ENCODE results near the gene KRTAP5-8. TPM values are rescaled to one million over a fixed set of nuclear protein-coding genes. Genes with fewer than 3 reads are reported as not detected.

Gene KRTAP5-8
- polyA plus RNA-seq, 3 donors from 2014 or later, result not detected

DNA sequence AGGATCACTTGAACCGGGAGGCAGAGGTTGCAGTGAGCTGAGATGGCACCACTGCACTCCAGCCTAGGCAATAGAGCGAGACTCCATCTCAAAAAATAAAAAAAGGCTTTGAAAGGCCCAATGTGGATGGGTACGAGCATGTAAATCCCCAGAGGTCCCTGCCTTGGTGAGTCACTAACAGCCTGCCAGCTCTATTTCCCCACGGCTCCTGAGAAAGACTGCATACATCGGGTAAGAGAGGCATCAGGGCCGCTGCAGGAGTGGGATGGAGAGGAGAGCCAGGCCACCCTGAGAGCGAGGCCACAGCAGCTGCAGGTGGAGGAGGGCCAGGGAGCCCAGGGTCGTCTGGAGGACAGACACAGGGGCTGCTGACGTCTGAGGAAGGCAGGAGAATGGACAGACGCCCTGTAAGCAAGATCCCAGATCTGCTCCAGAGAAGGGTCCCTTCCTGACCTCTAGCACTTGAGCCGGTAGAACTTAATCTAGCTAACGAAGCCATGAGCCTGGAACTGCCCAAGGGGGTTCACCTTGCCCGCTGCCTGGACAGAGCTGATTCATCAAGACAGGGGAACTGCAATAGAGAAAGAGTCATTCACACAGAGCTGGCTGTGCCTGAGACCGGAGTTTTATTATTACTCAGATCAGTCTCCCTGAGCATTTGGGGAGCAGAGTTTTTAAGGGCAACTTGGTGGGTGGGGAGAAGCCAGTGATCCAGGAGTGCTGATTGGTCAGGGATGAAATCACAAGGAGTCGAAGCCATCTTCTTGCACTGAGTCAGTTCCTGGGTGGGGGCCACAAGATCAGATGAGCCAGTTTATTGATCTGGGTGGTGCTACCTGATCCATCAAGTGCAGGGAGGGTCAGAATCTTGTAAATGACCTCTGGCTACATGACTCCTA is 5.3 kb downstream of the KRTAP5-8 start:
- peaks cover 0 to 6% (median 2%) of the 10 kb centered on the region in 3 donors for H3K27me3 Mint-ChIP-seq (ENCODE audit: low read depth in 3 of 3)
- H3K4me1 Mint-ChIP-seq, result peaks cover 0 to 6% of the 10 kb centered on the region in 2 donors
- H3K27ac Mint-ChIP-seq, result no peak overlapping the region
- H3K36me3 Mint-ChIP-seq, result no peaks in the 10 kb centered on the region
- no peak overlapping the region for H3K4me3 Mint-ChIP-seq
- no peaks in the 10 kb centered on the region for H3K9me3 Mint-ChIP-seq
- DNase-seq, result no peak

DNA sequence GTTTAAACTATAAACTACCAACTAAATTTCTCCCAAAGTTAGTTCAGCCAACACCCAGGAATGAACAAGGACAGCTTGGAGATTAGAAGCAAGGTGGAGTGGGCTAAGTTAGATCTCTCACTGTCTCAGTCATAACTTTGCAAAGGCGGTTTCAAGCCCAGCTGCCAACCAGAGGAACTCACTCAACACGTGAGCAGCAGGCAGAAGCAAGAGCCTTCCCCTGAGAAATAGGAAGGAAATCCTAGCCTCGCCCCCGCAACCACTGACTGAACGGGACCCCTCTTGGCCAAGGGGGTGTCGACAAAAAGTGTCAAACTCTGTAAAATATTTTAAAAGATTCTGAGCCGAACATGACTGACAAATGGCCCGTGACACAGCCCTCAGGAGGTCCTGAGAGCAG is 6.0 kb downstream of the KRTAP5-8 start:
- H3K9me3 Mint-ChIP-seq, result no peaks in the 10 kb centered on the region
- H3K4me1 Mint-ChIP-seq, result peaks cover 0 to 6% of the 10 kb centered on the region in 2 donors
- peak overlapping the region in 1 of 6 donors; percentile 52 for H3K27ac Mint-ChIP-seq
- no peak overlapping the region for H3K4me3 Mint-ChIP-seq
- no peaks in the 10 kb centered on the region for H3K36me3 Mint-ChIP-seq
- no peak for DNase-seq
- peaks cover 0 to 8% (median 2%) of the 10 kb centered on the region in 3 donors for H3K27me3 Mint-ChIP-seq (ENCODE audit: low read depth in 3 of 3)

DNA sequence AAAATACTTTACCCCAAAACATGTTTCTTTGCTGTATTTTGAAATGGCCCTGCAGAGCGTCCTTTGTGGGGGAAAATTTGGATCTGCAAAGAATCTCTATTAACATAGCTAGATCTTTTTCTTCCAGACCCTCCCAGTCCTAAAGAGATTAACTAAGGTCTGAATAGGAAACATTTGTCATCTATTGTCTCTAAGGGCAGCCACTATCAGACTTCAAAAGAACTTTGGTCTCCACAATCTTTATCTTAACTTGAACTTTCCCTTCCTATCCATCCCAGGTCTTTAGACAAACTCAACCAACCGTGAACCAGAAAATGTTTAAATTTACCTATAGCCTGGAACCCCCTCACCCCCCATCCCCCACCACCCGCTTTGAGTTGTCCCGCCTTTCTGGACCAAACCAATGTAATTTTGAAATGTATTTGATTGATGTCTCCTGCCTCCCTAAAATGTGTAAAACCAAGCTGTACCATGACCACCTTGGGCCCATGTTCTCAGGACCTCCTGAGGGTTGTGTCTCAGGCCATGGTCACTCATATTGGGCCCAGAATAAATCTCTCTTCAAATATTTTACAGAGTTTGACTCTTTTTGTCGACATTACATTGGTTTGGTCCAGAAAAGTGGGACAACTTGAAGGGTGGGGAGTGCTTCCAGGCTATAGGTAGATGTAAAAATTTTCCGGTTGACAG is 6.8 kb downstream of the KRTAP5-8 start:
- no peak for DNase-seq
- Mint-ChIP-seq H3K4me1 (peaks cover 0 to 6% of the 10 kb centered on the region in 2 donors), H3K9me3 (no peaks in the 10 kb centered on the region), H3K27ac (no peak overlapping the region), H3K27me3 (ENCODE audit: low read depth in 3 of 3) (peaks cover 0 to 9% (median 2%) of the 10 kb centered on the region in 3 donors), H3K4me3 (no peak overlapping the region), H3K36me3 (no peaks in the 10 kb centered on the region)

DNA sequence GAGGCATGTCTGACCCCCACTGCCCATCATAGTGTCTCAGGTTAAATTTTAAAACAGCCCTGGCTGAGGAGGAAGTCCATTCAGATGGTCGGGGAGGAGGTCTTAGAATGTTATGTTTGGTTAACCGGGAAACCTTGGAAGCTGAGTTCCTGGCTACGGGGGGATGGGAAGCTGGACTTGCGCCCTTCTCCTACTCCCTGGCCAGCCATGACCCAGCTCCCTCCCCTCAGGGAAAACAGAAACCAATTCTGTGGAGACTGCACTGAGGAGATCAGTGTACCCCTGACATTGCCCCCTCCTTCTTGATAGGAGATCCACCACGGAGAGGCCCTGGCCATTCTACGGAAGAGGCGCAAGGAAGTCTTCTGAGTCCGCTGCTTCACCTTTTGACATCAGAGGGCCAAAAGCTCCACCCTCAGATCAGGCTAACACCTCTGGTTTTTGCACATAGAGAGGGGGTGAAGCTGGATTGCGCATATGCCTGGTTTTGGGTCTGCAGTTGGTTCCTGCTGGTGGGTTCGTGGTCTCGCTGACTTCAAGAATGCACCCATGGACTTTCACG is 7.7 kb downstream of the KRTAP5-8 start:
- H3K4me1 Mint-ChIP-seq, result peaks cover 0 to 6% of the 10 kb centered on the region in 2 donors
- no peaks in the 10 kb centered on the region for H3K9me3 Mint-ChIP-seq
- no peak for DNase-seq
- no peak overlapping the region for H3K27ac Mint-ChIP-seq
- no peaks in the 10 kb centered on the region for H3K36me3 Mint-ChIP-seq
- H3K27me3 Mint-ChIP-seq (ENCODE audit: low read depth in 3 of 3), result peaks cover 0 to 12% (median 2%) of the 10 kb centered on the region in 3 donors
- H3K4me3 Mint-ChIP-seq, result no peak overlapping the region

DNA sequence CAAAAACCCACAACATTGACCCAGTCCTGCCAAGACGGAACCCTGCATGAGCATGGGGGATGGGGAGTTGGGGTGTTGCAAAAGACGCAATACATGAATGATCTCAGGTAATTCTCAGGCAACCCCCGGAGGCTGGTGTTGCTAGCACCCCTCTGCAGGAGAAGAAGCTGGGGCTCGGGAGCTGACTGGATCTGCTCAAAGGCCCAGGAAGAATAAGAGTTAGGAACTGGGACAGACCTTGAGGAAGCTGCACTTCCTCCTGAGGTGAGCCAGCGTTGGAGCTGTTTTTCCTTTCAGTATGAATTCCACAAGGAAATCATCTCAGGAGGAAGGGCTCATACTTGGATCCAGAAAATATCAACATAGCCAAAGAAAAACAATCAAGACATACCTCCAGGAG is 10.3 kb downstream of the KRTAP5-8 start, which contains the start of gene KRTAP5-9:
TSS of gene KRTAP5-9 (plus strand) at position 301 of the 400 bp plus-strand sequence. CDS start 238 bp downstream, outside the sequence.
- Mint-ChIP-seq H3K4me1 (peaks cover 0 to 6% of the 10 kb centered on the region in 2 donors), H3K27ac (no peak within 1 kb of the TSS), H3K4me3 (no peak within 1 kb of the TSS), H3K27me3 (ENCODE audit: low read depth in 3 of 3) (peaks cover 0 to 9% (median 0%) of the 10 kb centered on the region in 3 donors), H3K36me3 (no peaks in the 10 kb centered on the region), H3K9me3 (no peaks in the 10 kb centered on the region)
- no peak for DNase-seq

DNA sequence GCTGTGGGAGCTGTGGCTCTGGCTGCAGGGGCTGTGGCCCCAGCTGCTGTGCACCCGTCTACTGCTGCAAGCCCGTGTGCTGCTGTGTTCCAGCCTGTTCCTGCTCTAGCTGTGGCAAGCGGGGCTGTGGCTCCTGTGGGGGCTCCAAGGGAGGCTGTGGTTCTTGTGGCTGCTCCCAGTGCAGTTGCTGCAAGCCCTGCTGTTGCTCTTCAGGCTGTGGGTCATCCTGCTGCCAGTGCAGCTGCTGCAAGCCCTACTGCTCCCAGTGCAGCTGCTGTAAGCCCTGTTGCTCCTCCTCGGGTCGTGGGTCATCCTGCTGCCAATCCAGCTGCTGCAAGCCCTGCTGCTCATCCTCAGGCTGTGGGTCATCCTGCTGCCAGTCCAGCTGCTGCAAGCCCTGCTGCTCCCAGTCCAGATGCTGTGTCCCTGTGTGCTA is 10.9 kb downstream of the KRTAP5-8 start:
- H3K9me3 Mint-ChIP-seq, result no peaks in the 10 kb centered on the region
- no peak overlapping the region for H3K4me3 Mint-ChIP-seq
- peaks cover 0 to 2% of the 10 kb centered on the region in 2 donors for H3K4me1 Mint-ChIP-seq
- H3K27me3 Mint-ChIP-seq (ENCODE audit: low read depth in 3 of 3), result peaks cover 0 to 9% (median 0%) of the 10 kb centered on the region in 3 donors
- DNase-seq, result no peak
- H3K36me3 Mint-ChIP-seq, result no peaks in the 10 kb centered on the region
- H3K27ac Mint-ChIP-seq, result no peak overlapping the region

DNA sequence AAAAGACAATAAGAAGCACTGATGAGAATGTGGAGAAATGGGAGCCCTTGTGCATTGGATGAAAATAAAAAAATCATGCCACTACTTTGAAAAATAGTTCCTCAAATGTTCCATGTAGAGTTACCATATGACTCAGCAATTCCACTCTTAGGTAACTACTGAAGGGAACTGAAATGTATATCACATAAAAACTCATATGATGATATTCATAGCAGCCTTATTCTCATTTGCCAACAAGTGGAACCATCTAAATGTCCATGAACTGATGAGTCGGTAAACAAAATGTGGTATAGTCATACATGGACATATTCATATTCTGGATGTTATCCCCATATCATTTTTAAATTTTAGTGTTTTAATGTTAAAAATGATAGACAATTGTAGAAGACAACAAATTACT is 13.9 kb downstream of the KRTAP5-8 start:
- no peaks in the 10 kb centered on the region for H3K36me3 Mint-ChIP-seq
- no peak overlapping the region for H3K4me3 Mint-ChIP-seq
- DNase-seq, result no peak
- H3K27ac Mint-ChIP-seq, result no peak overlapping the region
- no peaks in the 10 kb centered on the region for H3K4me1 Mint-ChIP-seq
- H3K27me3 Mint-ChIP-seq (ENCODE audit: low read depth in 3 of 3), result peaks cover 0 to 7% (median 1%) of the 10 kb centered on the region in 3 donors
- no peaks in the 10 kb centered on the region for H3K9me3 Mint-ChIP-seq

DNA sequence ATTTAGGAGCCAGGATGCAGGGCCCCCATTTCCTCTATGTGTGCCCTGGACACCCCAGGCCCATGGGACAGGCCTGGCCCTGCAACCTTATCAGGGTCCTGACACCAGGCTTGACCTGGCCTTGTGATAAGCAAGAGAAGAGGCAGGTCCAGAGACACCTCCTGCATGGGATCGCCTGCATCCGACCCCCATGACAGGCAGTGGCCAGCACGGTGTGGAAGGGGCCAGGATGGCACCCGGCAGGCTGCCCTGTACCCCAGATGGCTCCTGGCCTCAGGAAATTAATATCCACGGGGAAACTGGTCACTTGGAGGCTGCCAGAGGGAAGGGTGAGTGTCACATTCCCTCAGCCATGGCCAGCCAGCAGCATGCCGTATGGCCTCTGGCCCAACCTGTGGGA is 17.2 kb downstream of the KRTAP5-8 start:
- no peak overlapping the region for H3K27ac Mint-ChIP-seq

DNA sequence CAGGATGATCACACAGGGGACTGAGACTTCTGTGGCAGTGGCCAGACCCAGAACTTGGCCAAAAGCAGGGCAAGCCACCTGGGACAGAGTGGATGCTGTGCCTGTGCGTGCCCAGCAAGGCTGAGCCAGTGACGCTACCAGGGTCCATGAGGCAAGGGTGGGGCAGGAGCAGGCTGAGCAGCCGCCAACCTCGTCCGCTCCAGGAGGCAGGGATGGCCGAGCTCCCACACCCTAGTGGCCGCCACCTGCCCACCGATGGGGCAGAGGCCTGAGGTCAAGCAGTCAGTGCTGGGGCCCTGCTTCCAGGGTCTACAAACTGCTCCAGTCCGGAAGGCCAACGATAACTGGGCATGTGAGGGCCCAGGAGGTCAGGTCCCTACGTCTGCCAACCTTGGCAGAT is 17.7 kb downstream of the KRTAP5-8 start:
- H3K4me3 Mint-ChIP-seq, result no peak overlapping the region
- no peaks in the 10 kb centered on the region for H3K36me3 Mint-ChIP-seq
- no peak for DNase-seq
- no peaks in the 10 kb centered on the region for H3K9me3 Mint-ChIP-seq
- no peaks in the 10 kb centered on the region for H3K4me1 Mint-ChIP-seq
- H3K27me3 Mint-ChIP-seq (ENCODE audit: low read depth in 3 of 3), result peaks cover 0 to 2% (median 1%) of the 10 kb centered on the region in 3 donors
- no peak overlapping the region for H3K27ac Mint-ChIP-seq

More for the DNA sequence above, 17.2 kb downstream of the KRTAP5-8 start:
- Mint-ChIP-seq H3K27me3 (ENCODE audit: low read depth in 3 of 3) (peaks cover 0 to 6% (median 1%) of the 10 kb centered on the region in 3 donors), H3K9me3 (no peaks in the 10 kb centered on the region), H3K36me3 (no peaks in the 10 kb centered on the region), H3K4me1 (no peaks in the 10 kb centered on the region), H3K4me3 (no peak overlapping the region)
- no peak for DNase-seq

DNA sequence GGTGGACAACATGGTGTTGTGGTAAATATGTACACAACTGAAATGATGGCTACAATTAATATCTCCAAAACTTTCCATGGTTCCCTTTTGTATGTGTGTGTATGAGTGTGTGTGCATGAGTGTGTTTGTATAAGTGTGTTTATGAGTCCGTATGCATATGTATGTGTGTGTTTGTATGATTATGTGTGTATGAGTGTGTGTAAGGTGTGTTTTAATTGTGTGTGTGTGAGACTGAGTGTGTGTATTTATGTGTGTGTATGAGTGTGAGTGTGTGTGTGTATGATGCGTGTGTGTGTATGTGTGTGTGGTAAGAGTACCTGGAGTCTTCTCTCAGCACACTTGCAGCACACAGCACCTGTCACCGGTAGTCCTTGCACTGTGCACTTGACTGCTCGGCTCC is 18.2 kb downstream of the KRTAP5-8 start:
- H3K27ac Mint-ChIP-seq, result no peak overlapping the region
- DNase-seq, result no peak
- H3K4me3 Mint-ChIP-seq, result no peak overlapping the region
- H3K36me3 Mint-ChIP-seq, result no peaks in the 10 kb centered on the region
- H3K9me3 Mint-ChIP-seq, result no peaks in the 10 kb centered on the region
- H3K27me3 Mint-ChIP-seq (ENCODE audit: low read depth in 3 of 3), result peaks cover 1 to 3% (median 2%) of the 10 kb centered on the region in 3 donors
- H3K4me1 Mint-ChIP-seq, result no peaks in the 10 kb centered on the region

DNA sequence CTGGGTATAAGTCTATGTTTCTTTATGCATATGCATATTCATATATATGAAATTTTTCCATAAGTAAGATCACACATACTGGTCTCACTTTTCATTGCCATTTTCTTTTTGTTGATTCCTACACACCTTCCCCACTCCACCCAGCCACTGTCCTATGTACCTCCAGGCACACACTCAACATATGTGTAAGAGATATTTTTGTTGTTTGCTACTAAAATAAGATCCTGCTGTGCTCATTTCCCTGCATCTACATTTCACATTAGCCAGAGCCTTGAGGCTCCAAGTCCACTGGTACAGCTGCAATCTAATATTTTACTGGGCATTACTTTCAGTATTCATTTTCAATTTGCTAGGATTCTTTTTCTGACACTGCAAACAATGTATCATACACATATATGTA is 19.4 kb downstream of the KRTAP5-8 start:
- Mint-ChIP-seq H3K27me3 (ENCODE audit: low read depth in 3 of 3) (peaks cover 1 to 3% (median 2%) of the 10 kb centered on the region in 3 donors), H3K4me3 (no peak overlapping the region), H3K36me3 (no peaks in the 10 kb centered on the region), H3K27ac (no peak overlapping the region), H3K4me1 (no peaks in the 10 kb centered on the region), H3K9me3 (no peaks in the 10 kb centered on the region)
- no peak for DNase-seq

DNA sequence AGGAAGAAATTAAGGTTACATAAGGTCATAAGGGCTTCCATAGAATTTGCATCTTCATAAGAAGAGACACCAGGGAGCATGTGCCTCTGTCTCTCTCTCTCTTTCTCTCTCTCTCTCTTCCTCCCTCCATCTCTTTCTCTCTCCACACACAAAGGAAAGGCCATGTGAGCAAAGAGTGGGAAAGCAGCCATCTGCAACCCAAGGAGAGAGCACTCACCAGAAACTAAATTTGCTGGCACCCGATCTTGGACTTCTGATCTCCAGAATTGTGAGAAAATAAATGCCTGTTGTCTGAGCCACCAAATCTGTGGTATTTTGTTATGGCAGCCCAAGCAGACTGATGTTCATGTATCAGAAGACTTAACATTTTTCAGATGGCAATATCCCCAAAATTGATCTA is 21.2 kb downstream of the KRTAP5-8 start:
- no peaks in the 10 kb centered on the region for H3K36me3 Mint-ChIP-seq
- H3K4me3 Mint-ChIP-seq, result no peak overlapping the region
- no peaks in the 10 kb centered on the region for H3K4me1 Mint-ChIP-seq
- DNase-seq, result no peak
- H3K27me3 Mint-ChIP-seq (ENCODE audit: low read depth in 3 of 3), result peaks cover 1 to 9% (median 2%) of the 10 kb centered on the region in 3 donors
- H3K9me3 Mint-ChIP-seq, result no peaks in the 10 kb centered on the region
- H3K27ac Mint-ChIP-seq, result no peak overlapping the region

DNA sequence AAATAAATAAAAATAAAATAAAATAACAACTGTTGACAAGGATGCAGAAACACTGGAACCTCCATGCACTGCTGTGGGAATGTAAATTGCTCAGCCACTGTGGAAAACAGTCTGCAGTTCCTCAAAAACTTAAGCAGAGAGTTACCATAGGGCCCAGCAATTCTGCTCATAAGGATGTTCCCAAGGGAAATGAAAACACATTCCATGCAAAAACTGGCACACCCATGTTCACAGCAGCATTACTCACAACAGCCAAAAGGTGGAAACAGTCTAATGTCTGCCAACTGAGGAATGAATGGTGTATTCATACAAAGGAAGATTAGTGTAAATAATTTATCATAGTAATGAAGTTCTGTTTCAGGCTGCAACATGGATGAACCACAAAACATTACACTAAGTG is 24.3 kb downstream of the KRTAP5-8 start:
- DNase-seq, result no peak
- H3K4me3 Mint-ChIP-seq, result no peak overlapping the region
- H3K27me3 Mint-ChIP-seq (ENCODE audit: low read depth in 3 of 3), result peaks cover 4 to 11% (median 6%) of the 10 kb centered on the region in 3 donors
- H3K4me1 Mint-ChIP-seq, result no peaks in the 10 kb centered on the region
- H3K36me3 Mint-ChIP-seq, result no peaks in the 10 kb centered on the region
- no peaks in the 10 kb centered on the region for H3K9me3 Mint-ChIP-seq
- no peak overlapping the region for H3K27ac Mint-ChIP-seq

DNA sequence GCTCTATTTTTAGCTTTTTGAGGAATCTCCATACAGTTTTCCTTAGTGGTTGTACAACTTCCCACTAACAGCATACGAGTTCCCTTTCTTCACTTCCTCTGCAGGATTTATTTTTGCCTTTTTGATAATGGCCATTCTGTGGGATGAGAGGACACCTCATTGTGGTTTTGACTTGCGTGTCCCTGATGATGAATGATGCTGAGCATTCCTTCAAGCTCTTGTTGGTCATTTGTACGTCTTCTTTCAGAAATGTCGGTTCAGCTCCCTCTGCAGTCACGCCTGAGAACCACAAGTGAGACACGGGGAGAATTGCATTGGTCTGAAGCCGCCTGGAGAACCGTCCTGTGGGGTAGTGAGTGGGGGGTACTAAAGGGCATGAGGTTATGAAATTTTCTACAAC is 25.6 kb downstream of the KRTAP5-8 start:
- H3K27me3 Mint-ChIP-seq (ENCODE audit: low read depth in 3 of 3), result peaks cover 3 to 11% (median 6%) of the 10 kb centered on the region in 3 donors
- H3K4me1 Mint-ChIP-seq, result no peaks in the 10 kb centered on the region
- H3K9me3 Mint-ChIP-seq, result no peaks in the 10 kb centered on the region
- no peak for DNase-seq
- no peak overlapping the region for H3K4me3 Mint-ChIP-seq
- no peaks in the 10 kb centered on the region for H3K36me3 Mint-ChIP-seq
- H3K27ac Mint-ChIP-seq, result no peak overlapping the region

All from immature natural killer cell (primary cell).